NCI-H524 (cell line): Measurements from ENCODE around the gene HSD17B2.
"Not testable (repeated sequence)": the region's sequence is repeated elsewhere in the genome, so short reads cannot be mapped to it uniquely, and the experiment has no call there.

Source experiments
- DNase-seq, 2 experiments: peaks; one replicate each; lab custom pipeline; 2025; lab: John Stamatoyannopoulos, UW

HSD17B2 gene

DNA sequence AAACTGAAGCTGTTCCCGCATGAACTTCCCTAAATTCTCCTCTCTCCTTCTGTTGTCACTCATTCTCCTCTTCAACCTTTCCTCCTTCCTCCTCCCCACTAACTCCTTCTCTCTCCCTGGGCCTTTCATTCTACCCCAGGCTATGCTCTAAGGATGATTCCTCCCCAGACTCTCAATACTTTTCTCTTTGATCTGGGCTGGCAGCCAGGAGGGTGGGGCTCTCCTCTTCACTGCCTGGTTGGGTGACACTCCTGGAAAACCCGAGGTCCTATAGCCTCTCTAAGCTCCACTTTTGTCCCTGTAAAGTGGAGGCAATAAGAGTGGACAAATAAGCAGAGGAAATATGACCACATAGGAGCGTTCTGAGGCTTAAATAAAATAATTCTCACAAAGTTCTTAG is 46.2 kb downstream of the HSD17B2 start:
- no peak for DNase-seq

DNA sequence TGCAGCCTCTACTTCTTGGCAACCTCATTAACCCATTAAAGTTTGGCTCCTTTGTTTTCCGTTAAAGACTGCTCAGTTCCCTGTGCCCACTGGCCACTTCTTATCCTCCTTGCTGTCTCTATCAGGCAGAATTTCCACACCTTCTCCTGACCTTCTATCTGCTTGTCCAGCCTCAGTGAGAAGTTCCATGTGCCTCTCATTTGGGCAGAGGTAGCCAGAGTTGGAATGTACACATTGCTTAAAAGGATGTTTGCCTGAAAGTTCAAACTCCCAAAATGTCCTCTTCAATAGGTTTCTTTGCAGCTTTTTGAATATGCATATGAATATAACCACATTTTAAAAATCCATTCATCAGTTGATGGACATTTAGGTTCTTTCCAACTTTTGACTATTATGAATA is 47.0 kb downstream of the HSD17B2 start:
- no peak for DNase-seq

DNA sequence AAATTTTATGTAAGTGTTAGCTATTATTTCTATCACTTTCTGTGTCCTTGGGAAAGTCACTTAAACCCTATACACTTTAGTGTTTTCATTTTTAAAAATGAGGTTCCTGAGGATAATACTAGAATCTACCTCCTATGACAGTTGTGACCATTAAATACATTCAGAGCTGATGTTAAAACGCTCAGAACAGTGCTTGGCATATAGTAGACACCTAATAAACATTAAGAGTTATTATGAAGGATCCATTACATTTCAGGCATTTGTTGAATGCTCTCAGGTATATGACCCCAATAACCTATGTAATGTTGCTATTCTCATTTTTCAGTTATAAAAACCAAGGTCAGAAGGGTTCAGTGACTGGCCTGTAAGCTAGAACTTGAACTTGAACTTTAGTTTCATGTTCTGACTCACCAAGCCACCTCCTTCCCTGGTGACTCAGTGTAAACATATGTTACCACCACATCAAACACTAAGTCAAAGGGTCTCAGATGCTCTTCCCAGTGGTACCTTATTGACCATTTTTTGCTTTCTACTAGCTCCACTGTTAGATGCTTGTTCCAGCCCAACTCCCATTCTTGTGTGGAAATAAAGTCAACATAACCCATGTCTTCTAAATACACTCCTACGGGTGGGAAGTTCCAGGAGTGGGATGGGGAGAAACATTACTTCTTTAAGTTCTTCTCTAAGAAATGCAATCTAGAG is 47.6 kb downstream of the HSD17B2 start:
- no peak for DNase-seq

DNA sequence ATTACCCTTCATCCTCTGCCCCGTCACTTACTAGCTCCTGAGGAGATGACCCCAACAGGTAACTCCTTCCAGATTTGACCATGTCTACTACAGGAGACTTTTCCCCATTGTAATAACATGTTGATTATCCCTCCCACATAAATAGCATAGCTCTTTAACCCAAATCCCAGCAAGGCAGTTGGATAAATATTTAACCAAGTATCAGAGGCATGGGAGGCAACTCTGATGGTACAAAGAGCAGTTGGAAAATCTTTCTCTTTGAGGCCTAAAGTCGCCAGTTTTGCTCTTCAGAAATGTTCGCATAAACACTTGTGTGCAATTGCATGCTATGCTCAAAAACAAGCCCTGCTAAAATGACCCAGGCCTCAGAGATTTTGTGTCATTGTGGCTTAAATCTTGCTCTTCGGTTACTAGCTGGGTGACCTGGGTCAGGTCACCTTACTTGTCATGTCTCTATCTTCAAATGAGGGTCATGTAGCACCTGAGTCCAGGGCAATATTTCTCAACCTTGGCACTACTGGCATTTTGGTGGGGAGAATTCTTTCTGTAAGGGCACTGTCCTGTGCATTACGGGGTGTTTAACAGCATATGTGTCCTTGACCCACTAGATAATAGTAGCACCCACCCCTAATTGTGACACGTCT is 48.8 kb downstream of the HSD17B2 start:
- DNase-seq, result no peak

DNA sequence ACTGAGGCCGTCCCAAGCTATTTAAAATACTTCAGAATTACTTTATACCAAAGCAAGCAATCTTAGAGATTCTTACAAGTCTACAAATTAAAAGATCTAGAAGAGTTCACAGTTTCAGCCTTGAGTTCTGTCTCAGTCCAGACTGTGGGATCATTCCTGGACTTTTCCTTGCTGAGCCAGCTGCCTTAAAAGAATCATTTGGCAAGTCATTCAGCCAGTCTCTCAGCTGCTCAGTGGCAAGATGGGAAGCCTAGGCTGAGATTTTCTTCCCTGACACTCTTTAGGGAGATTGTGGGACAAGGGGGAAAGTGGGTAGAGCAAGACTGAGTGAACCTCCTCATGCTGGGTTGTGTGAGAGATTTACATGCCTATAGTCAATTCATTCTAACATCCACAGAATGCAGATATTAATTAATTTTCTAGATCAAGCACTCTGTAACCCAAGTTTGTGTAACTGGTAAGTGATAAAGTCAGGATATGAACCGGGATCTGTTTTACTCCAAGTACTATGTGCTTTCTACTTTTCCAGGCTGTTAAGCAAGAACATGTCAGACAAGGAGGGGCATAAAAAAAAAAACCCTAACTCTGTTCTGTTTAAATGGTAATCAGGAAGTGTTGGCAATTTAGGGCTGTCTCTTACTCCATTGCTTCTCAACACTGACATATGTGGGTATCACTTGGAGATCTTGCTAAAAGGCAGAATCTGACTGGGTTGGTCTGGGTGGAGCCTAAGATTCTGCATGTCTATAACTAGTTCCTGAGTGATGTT is 50.1 kb downstream of the HSD17B2 start:
- no peak for DNase-seq

DNA sequence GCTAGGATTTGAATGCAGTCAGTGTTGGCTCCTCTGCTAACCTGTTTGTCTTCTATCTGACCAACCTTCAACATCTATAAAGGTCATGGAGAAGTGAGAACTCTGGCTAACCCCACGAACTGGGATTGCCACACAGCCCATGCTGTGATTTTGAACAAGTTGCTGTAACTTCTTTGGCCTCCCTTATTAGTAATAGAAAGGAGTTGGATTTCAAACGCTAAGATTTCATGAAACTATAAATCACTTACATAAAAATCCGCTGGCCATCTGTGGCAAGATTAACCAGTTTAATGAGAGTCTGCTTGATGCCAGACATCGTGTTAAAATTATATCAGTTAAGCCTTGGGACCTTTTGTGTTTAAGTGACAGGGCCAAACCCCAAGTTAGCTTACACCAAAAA is 53.4 kb downstream of the HSD17B2 start:
- peak; percentile 88 to 96 for DNase-seq

DNA sequence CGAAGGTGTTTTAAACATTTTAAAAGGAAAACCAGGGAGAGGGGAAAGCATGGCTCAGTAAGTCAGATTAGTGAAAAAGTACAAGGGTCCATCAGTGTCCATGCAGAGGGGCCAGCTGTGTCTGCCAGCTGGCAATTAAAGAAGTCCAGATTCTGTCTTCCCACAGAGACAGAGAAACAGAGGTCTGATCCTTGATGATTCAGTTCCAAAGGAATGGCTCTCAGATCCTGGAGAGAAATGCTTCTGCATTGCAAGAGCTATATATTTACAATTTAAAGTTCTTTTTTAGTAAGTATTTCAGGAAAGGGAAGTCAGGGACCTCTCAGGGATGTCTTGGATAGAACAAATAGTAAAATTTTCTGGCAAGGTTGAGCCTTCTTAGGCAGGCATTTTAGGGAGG is 56.2 kb downstream of the HSD17B2 start:
- DNase-seq, result peak in 1 of 2 experiments; percentile 51

DNA sequence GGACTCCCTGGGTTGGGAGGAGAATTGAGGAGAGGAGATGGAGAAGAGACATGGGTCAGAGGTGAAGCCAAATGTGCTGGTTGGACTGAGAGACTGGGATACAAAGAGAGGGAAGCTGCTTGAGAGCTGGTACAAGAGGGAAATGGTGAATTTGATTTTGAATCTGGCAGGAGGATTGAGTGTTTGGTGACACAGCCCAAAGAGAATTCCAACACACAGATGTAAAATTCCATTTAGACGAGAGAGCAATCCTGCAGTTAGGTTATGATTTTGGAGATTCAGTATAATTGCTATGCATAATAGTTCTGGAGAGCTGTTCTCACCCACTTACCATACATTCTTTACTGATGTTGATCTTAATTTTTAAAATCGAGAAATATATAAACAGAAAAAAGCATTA is 57.7 kb downstream of the HSD17B2 start:
- DNase-seq, result no peak

DNA sequence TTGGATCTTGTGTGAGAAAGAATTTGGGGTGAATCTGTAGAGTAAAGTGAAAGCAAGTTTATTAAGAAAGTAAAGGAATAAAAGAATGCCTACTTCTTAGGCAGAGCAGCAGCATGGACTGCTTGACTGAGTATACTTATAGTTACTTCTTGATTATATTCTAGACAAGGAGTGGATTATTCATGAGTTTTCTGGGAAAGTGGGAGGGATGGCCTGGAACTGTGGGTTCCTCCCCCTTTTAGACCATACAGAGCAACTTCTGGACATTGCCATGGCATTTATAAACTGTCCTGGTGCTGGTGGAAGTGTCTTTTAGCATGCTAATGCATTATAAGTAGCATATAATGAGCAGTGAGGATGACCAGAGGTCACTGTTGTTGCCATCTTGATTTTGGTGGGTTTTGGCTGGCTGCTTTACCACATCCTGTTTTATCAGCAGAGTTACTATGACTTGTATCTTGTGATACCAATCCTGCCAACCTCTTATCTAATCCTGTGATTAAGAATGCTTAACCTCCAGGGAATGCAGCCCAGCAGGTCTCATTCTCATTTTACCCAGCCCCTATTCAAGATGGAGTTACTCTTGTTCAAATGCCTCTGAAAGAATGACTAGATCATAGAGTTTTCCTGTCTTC is 58.7 kb downstream of the HSD17B2 start:
- no peak for DNase-seq

DNA sequence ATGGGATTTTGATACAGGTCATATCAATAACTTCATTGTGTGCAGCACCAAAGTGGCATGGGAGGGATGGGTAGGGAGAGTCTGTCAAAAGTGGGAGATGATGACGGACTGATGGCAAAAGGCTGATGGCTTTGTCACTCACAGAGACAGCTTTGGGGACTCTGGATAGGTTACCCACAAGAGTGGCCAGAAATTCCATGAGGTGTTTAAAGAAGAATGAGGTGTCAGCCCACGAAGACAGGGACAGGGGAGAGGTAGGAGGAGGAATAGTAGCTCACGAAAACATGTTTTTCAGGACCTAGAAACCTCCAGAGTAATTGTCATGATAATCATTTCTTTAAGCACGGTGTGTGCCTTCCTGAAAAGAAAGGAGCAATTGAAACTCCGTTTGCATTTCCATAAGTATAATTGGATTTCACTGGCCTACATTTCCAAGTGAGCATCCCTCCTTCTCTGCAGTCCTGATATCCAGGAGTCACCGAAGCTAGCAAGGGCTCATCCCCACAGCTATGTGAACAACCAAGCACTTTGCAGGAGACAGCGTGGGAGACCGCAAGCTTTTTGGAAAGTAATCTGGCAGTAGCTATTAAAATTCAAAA is 60.0 kb downstream of the HSD17B2 start:
- no peak for DNase-seq

DNA sequence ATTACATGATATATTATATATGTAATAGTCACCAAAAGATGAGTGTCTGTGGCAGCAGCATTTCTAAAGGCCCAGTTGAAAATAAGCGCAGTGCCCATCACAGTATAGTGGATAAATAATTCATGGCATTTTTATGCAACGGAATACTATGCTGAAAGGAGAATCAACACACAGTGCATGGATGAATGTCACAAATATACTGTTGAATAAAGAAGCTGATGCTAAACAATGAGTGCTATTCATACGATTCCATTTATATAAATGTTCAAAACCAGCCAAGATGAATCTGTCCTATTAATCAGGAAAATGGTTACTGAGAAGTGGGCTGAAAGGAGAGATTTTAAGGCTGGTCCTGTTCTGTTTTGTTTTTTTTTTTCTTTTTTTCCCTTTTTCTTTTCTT is 61.6 kb downstream of the HSD17B2 start:
- DNase-seq, result no peak

DNA sequence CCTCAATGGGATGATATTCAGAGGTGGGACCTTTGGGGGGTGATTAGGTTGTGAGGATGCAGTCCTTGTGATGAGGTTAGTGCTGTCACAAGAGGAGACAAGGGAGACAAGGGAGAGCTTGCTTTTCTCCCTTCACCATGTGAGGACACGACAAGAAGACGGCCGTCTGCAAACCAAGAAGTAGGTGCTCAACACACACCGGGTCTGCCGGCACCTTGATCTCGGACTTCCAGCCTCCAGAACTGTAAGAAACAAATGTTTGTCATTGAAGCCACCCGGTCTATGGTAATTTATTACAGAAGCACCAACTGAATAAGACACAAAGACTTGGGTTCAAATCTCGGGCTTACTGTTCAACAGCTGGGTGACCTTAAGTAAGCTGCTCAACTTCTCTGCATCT is 70.1 kb downstream of the HSD17B2 start:
- DNase-seq, result no peak

DNA sequence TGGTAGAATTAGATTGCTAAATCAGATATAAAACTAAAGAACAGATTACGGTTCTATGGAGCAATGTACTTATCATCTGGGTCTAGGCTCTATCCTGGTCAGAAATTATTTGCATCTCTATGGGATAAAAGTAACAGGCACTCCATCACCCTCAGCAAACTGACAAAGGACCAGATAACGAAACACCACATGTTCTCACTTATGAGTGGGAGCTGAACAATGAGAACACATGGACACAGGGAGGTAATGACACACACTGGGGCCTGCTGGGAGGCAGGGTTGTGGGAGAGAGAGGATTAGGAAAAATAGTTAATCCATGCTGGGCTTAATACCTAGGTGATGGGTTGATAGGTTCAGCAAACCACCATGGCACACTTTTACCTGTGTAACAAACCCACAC is 73.0 kb downstream of the HSD17B2 start:
- peak; percentile 87 to 93 for DNase-seq

DNA sequence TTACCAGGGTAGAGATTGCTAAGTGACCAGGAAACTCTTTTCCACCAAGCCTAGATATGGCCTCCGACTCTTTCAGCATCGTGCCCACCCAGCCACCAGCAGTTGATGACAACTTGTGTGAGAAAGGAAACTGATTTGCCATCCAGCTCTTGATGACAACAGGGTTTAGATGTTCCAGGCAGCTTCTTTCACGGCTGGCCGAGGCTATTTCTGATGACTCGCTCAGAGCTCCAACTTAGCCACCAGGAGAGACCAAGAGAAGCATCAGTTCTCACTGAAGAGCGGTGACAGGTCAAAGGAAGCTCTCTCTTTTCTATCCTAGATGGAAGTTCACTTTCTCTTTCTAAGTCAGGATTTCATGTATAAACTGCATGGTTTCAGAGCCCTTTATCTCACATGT is 73.7 kb downstream of the HSD17B2 start:
- no peak for DNase-seq

DNA sequence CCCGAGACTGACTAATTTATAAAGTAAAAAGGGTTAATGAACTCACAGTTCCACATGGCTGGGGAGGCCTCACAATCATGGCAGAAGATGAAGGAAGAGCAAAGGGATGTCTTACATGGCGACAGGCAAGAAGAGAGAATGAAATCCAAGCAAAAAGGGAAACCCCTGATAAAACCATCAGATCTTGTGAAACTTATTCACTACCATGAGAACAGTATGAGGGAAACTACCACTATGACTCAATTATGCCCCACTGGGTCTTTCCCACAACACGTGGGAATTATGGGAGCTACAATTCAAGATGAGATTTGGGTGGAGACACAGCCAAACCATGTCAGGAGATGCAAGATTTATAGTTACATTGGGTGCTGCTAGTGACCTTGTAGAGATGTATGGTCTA is 74.2 kb downstream of the HSD17B2 start:
- DNase-seq, result not testable (repeated sequence)

DNA sequence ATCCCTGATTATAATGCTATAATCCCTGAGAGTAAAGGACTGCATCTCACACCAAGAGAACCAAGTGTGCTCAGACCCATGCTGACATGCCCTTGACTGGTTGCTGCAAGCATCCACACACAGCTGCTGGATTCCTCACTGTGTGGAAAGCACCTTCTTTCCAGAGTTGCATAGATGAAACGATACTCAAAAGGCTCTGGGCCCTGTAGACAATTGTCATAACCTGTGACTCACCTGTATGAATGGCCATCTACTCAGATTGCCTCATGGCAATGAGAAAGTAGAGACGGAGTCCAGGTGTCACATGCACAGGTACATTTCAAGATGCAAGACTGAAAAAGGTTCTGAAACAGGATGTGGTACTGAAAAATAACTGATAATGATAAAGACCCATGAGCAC is 76.9 kb downstream of the HSD17B2 start:
- peak in 1 of 2 experiments; percentile 11 for DNase-seq

DNA sequence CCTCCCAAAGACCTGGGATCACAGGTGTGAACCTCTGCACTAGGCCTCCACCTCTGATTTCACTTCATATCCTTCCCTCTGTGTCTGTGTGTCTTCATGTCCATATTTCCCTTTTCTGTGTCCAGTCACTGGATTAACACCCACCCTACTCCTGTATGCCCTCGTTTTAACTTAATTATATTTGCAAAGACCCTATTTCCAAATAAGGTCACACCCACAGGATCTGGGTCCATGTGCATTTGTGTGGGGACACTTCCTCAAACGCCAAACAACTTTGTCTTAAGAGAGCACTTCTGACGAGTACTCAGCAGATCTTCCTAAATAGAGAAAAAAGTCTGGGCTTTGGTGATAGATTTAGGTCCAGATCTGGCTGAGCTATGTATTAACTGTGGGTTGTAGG is 78.7 kb downstream of the HSD17B2 start:
- DNase-seq, result no peak

DNA sequence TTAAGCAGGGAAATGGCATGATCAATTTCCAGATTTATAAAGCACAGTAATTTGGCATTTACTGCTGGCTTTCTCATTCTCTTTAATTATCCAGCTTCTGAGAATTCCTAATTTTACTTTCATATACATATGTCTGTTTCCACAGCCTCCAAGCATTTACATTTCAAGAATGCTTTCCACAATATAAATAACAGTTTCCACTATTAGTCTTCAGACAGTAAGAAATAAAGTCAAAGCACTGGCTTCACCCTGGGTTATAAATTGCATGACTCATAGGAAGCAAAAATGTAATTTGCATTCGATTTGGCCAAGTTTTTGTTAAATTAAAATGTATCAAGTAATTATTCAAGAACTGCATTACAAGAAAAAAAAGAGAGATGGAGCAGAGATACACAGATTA is 81.5 kb downstream of the HSD17B2 start:
- DNase-seq, result no peak

DNA sequence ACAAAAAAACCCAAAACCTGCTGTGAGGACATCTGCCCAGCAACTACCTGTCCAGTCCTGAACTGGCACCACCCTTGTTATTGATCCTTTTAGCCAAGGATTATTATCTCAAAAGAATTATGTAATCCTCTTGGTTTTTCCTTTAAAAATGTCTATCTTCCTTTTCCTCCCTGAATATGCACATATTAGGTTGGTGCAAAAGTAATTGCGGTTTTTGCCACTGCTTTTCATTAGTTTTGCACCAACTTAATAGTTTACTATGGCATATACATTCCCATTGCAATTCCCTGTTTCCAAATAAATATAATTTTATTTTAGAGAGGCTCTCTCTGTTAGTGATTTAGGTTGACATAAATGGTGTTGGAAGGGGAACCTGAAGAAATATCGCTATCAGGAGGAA is 83.7 kb downstream of the HSD17B2 start:
- DNase-seq, result no peak

DNA sequence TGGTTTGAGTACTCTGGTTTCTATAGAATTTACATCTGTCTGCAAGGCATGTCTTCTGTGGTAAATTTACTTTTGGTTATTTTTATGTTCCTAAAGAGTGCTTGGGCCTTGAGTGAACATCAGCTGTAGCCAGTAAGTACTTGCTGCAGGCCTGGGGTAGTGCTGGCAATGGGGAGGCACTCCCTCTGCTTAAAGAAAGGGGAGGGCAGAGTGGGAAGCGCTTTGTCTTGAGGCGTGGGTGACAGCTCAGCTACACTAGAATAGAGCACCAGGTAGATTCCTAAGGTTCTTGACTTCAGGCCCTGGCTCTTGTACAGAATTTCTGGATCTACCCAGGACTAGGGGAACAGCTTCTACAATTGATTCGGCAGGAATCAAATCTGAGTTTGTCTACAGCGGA is 84.4 kb downstream of the HSD17B2 start:
- no peak for DNase-seq

DNA sequence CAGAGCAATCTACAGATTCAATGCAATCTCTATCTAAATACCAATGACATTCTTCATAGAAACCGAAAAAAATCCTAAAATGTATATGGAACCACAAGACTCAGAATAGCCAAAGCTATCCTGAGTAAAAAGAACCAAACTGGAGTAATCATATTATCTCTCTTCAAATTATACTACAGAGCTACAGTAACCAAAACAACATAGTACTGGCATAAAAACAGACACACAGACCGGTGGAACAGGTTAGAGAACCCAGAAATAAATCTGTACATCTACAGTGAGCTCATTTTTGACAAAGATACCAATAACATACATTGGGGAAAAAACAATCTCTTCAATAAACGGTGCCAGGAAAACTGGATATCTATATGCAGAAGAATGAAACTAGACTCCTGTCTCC is 89.6 kb downstream of the HSD17B2 start:
- no peak for DNase-seq

DNA sequence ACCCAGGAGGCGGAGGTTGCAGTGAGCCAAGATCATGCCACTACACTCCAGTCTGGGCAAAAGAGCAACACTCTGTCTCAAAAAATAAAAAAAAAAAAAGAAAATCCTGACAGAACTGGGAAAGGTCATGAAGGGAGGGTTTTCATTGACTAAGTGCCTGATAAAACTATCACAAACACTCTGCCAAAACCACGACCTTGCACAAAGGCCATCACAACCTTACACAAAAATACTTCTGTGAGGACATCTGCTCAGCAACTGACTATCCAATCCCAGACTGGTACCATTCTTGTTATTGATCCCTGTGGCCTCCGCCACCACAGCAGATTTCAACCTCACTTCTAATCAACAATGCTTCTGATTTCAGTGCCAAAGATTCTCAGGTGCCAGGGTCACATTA is 94.8 kb downstream of the HSD17B2 start:
- no peak for DNase-seq
